Measurements from ENCODE around the gene CCDC80.

DNA sequence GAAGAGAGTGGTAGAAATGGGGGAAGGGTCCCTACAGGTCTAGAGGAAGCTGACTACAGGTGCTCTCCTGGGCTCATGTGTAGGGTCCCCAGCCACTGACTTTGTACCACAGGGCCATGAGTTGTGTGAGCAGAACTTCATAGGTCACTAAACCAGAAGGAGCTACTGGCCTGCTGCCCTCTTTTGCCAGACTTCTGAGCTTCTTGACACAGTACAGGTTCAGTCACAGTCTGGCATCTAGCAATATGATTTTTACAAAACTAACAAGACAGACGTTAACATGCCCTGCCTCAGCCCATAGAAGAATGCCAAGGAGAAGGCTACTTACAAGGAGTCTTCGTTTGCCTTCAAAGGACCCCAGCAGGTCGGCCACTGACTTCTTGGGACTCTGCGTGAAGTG lies 3.2 kb downstream of the CCDC80 start:
- TF ChIP-seq POLR2A (IDR thresholded peaks at IDR 0.05; ENCODE audit: extremely low read depth, insufficient read length) (no peak), MYC (IDR thresholded peaks at IDR 0.05; ENCODE audit: low read depth, low read length) (no peak)
- TF ChIP-seq, protein P1, sequence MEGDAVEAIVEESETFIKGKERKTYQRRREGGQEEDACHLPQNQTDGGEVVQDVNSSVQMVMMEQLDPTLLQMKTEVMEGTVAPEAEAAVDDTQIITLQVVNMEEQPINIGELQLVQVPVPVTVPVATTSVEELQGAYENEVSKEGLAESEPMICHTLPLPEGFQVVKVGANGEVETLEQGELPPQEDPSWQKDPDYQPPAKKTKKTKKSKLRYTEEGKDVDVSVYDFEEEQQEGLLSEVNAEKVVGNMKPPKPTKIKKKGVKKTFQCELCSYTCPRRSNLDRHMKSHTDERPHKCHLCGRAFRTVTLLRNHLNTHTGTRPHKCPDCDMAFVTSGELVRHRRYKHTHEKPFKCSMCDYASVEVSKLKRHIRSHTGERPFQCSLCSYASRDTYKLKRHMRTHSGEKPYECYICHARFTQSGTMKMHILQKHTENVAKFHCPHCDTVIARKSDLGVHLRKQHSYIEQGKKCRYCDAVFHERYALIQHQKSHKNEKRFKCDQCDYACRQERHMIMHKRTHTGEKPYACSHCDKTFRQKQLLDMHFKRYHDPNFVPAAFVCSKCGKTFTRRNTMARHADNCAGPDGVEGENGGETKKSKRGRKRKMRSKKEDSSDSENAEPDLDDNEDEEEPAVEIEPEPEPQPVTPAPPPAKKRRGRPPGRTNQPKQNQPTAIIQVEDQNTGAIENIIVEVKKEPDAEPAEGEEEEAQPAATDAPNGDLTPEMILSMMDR (IDR thresholded peaks at IDR 0.05; ENCODE audit: low read depth, low read length) = no peak

All from NB4 (cell line).